ENCODE measurements around the gene ELAPOR1. TPM values are rescaled to one million over a fixed set of nuclear protein-coding genes. Genes with fewer than 3 reads are reported as not detected.

The ELAPOR1 gene
- polyA plus RNA-seq, 1 donor = 66.0 TPM

GRCh38 chr1:109096120-109096519, 17.8 kb upstream of the ELAPOR1 start:
- no peak overlapping the region for H3K4me3 ChIP-seq (ENCODE audit: low read length)
- H3K9me3 ChIP-seq (ENCODE audit: control insufficient read depth, low read depth, low read length) = no peaks in the 10 kb centered on the region
- DNase-seq = no peak
- WGBS (ENCODE audit: insufficient coverage, low lambda C conversion rate) = no CpG with 5 or more reads among the region's 1 CpG
- H3K4me1 ChIP-seq (ENCODE audit: control insufficient read depth, insufficient read depth, low read length) = peaks cover 10% of the 10 kb centered on the region
- peaks cover 23% of the 10 kb centered on the region for H3K36me3 ChIP-seq (ENCODE audit: control insufficient read depth, insufficient read depth, low read length)
- no peaks in the 10 kb centered on the region for H3K27me3 ChIP-seq (ENCODE audit: control insufficient read depth, insufficient read depth, low read length)
- no peak overlapping the region for H3K27ac ChIP-seq (ENCODE audit: low read length)

- Histone ChIP-seq H3K27ac (ENCODE audit: low read length) (peak overlapping the region; percentile 98), H3K9me3 (ENCODE audit: control insufficient read depth, low read depth, low read length) (no peaks in the 10 kb centered on the region), H3K36me3 (ENCODE audit: control insufficient read depth, insufficient read depth, low read length) (peaks cover 4% of the 10 kb centered on the region), H3K4me1 (ENCODE audit: control insufficient read depth, insufficient read depth, low read length) (no peaks in the 10 kb centered on the region), H3K4me3 (ENCODE audit: low read length) (peak overlapping the region; percentile 97), H3K27me3 (ENCODE audit: control insufficient read depth, insufficient read depth, low read length) (no peaks in the 10 kb centered on the region)
- peak; percentile 96 to 97 for DNase-seq
- WGBS (ENCODE audit: insufficient coverage, low lambda C conversion rate) = 0% methylated on average over 4 of the region's 77 CpGs
These were observed 13.8 kb upstream of the ELAPOR1 start for GRCh38 chr1:109099938-109100773.

GRCh38 chr1:109104364-109105151, 9.4 kb upstream of the ELAPOR1 start:
- Histone ChIP-seq H3K4me3 (ENCODE audit: low read length) (no peak overlapping the region), H3K36me3 (ENCODE audit: control insufficient read depth, insufficient read depth, low read length) (no peaks in the 10 kb centered on the region), H3K27me3 (ENCODE audit: control insufficient read depth, insufficient read depth, low read length) (no peaks in the 10 kb centered on the region), H3K4me1 (ENCODE audit: control insufficient read depth, insufficient read depth, low read length) (no peaks in the 10 kb centered on the region), H3K9me3 (ENCODE audit: control insufficient read depth, low read depth, low read length) (no peaks in the 10 kb centered on the region), H3K27ac (ENCODE audit: low read length) (no peak overlapping the region)
- WGBS (ENCODE audit: insufficient coverage, low lambda C conversion rate) = 0% methylated on average over 1 of the region's 20 CpGs
- DNase-seq = no peak

GRCh38 chr1:109105881-109106280, 8.0 kb upstream of the ELAPOR1 start:
- Histone ChIP-seq H3K27me3 (ENCODE audit: control insufficient read depth, insufficient read depth, low read length) (no peaks in the 10 kb centered on the region), H3K4me1 (ENCODE audit: control insufficient read depth, insufficient read depth, low read length) (no peaks in the 10 kb centered on the region), H3K36me3 (ENCODE audit: control insufficient read depth, insufficient read depth, low read length) (no peaks in the 10 kb centered on the region), H3K4me3 (ENCODE audit: low read length) (no peak overlapping the region), H3K9me3 (ENCODE audit: control insufficient read depth, low read depth, low read length) (no peaks in the 10 kb centered on the region), H3K27ac (ENCODE audit: low read length) (no peak overlapping the region)
- no CpG with 5 or more reads among the region's 4 CpGs for WGBS (ENCODE audit: insufficient coverage, low lambda C conversion rate)
- DNase-seq = no peak

- WGBS (ENCODE audit: insufficient coverage, low lambda C conversion rate) = no CpG with 5 or more reads among the region's 7 CpGs
- Histone ChIP-seq H3K27ac (ENCODE audit: low read length) (no peak overlapping the region), H3K36me3 (ENCODE audit: control insufficient read depth, insufficient read depth, low read length) (no peaks in the 10 kb centered on the region), H3K9me3 (ENCODE audit: control insufficient read depth, low read depth, low read length) (no peaks in the 10 kb centered on the region), H3K4me1 (ENCODE audit: control insufficient read depth, insufficient read depth, low read length) (peaks cover 5% of the 10 kb centered on the region), H3K27me3 (ENCODE audit: control insufficient read depth, insufficient read depth, low read length) (peaks cover under 1% of the 10 kb centered on the region), H3K4me3 (ENCODE audit: low read length) (no peak overlapping the region)
- DNase-seq = no peak
These were observed 6.1 kb upstream of the ELAPOR1 start for GRCh38 chr1:109107785-109108184.

GRCh38 chr1:109109906-109110305, 4.0 kb upstream of the ELAPOR1 start:
- Histone ChIP-seq H3K9me3 (ENCODE audit: control insufficient read depth, low read depth, low read length) (peaks cover 4% of the 10 kb centered on the region), H3K27ac (ENCODE audit: low read length) (no peak overlapping the region), H3K4me3 (ENCODE audit: low read length) (no peak overlapping the region), H3K4me1 (ENCODE audit: control insufficient read depth, insufficient read depth, low read length) (peaks cover 13% of the 10 kb centered on the region), H3K36me3 (ENCODE audit: control insufficient read depth, insufficient read depth, low read length) (no peaks in the 10 kb centered on the region), H3K27me3 (ENCODE audit: control insufficient read depth, insufficient read depth, low read length) (peaks cover 18% of the 10 kb centered on the region)
- 70% methylated on average over 2 of the region's 3 CpGs for WGBS (ENCODE audit: insufficient coverage, low lambda C conversion rate)
- no peak for DNase-seq

- Histone ChIP-seq H3K4me3 (ENCODE audit: low read length) (no peak overlapping the region), H3K27ac (ENCODE audit: low read length) (no peak overlapping the region), H3K4me1 (ENCODE audit: control insufficient read depth, insufficient read depth, low read length) (peaks cover 13% of the 10 kb centered on the region), H3K27me3 (ENCODE audit: control insufficient read depth, insufficient read depth, low read length) (peaks cover 18% of the 10 kb centered on the region), H3K36me3 (ENCODE audit: control insufficient read depth, insufficient read depth, low read length) (no peaks in the 10 kb centered on the region), H3K9me3 (ENCODE audit: control insufficient read depth, low read depth, low read length) (peaks cover 4% of the 10 kb centered on the region)
- 100% methylated on average over 1 of the region's 5 CpGs for WGBS (ENCODE audit: insufficient coverage, low lambda C conversion rate)
- no peak for DNase-seq
These were observed 2.4 kb upstream of the ELAPOR1 start for GRCh38 chr1:109111386-109112055.

GRCh38 chr1:109112056-109112651, 1.8 kb upstream of the ELAPOR1 start:
- DNase-seq = peak in 1 of 2 donors; percentile 29
- Histone ChIP-seq H3K27me3 (ENCODE audit: control insufficient read depth, insufficient read depth, low read length) (peaks cover 18% of the 10 kb centered on the region), H3K4me3 (ENCODE audit: low read length) (no peak overlapping the region), H3K27ac (ENCODE audit: low read length) (no peak overlapping the region), H3K9me3 (ENCODE audit: control insufficient read depth, low read depth, low read length) (peaks cover 4% of the 10 kb centered on the region), H3K4me1 (ENCODE audit: control insufficient read depth, insufficient read depth, low read length) (peaks cover 13% of the 10 kb centered on the region), H3K36me3 (ENCODE audit: control insufficient read depth, insufficient read depth, low read length) (no peaks in the 10 kb centered on the region)
- no CpG with 5 or more reads among the region's 10 CpGs for WGBS (ENCODE audit: insufficient coverage, low lambda C conversion rate)

GRCh38 chr1:109112652-109113285, 1.1 kb upstream of the ELAPOR1 start:
- no CpG with 5 or more reads among the region's 31 CpGs for WGBS (ENCODE audit: insufficient coverage, low lambda C conversion rate)
- Histone ChIP-seq H3K9me3 (ENCODE audit: control insufficient read depth, low read depth, low read length) (peaks cover 4% of the 10 kb centered on the region), H3K27me3 (ENCODE audit: control insufficient read depth, insufficient read depth, low read length) (peaks cover 18% of the 10 kb centered on the region), H3K4me1 (ENCODE audit: control insufficient read depth, insufficient read depth, low read length) (peaks cover 13% of the 10 kb centered on the region), H3K4me3 (ENCODE audit: low read length) (no peak overlapping the region), H3K36me3 (ENCODE audit: control insufficient read depth, insufficient read depth, low read length) (no peaks in the 10 kb centered on the region), H3K27ac (ENCODE audit: low read length) (no peak overlapping the region)
- peak; percentile 85 to 89 for DNase-seq

All from large intestine (tissue), 3 donors.